ENCODE measurements around the gene MYL9. TPM values are rescaled to one million over a fixed set of nuclear protein-coding genes. Genes with fewer than 3 reads are reported as not detected.

Gene MYL9
- total RNA-seq, 1 donor from 2014 or later: 1,923 TPM

DNA sequence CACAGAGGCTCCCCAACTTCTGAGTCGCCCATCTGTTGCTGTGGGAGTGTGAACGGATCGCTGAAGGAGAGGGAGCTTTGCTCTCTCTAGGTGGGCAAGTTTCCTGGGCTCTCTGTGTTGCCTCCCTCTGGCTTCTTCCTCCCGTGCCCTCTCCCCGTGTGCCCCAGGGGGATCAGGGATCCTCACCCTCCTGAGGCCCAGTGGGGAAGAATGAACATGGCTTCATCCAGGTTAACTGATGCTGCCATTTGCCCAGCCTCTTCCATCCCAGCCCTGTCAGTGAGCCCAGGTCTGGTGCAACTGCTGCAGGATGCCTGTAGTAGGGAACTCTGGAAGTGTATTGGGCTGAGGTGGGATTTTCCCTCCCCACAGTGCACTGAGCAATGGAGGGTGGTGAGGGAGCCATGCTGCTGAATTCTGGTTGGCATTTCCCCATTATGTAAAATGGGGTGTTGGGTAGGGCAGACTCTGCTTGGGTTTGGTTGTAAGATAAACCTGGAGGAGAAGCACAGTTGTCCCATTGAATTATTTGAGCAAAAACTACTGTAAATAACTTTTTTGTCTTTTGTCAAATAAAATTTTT is 52.1 kb downstream of the MYL9 start:
- intact Hi-C loops (cut with DNase I): loop anchor here (5.0 kb wide), 1 partner anchor 36 kb away; no protein-coding TSS in a partner anchor
- ATAC-seq (no peak), DNase-seq (ENCODE audit: missing footprints) (no peak)

DNA sequence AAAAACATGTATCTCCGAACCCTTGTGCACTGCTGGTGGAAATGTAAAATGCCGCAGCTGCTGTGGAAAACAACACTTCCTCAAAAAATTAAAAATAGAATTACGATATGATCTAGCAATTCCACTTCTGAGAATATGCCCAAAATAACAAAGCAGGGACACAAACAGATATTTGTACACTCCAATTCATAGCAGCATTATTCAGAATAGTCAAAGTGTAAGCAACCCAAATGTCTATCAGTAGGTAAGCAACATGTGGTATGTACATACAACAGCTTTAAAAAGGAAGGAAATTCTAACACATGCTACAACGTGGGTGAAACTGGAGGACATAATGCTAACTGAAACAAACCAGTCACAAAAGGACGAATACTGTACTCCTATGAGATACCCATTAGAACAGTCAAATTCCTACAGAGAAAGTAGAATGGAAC is 58.6 kb downstream of the MYL9 start:
- DNase-seq (ENCODE audit: missing footprints): no peak
- intact Hi-C loops (cut with DNase I): loop anchor here (10.0 kb wide), 3 partner anchors 135 to 385 kb away; a partner anchor contains a TSS
- ATAC-seq: no peak

Other genes starting within 250 kb of the MYL9 start
- gene DLGAP4, start 235.2 kb upstream of the MYL9 start, total RNA-seq: 46.3 TPM
- gene TGIF2, start 32.1 kb downstream of the MYL9 start, total RNA-seq: 4.5 TPM
- gene RAB5IF, start 64.3 kb downstream of the MYL9 start, total RNA-seq: 65.4 TPM
- gene SLA2, start 104.7 kb downstream of the MYL9 start, total RNA-seq: 0.30 TPM
- 27.9 TPM for gene NDRG3, start 204.6 kb downstream of the MYL9 start, total RNA-seq
- gene DSN1, start 232.2 kb downstream of the MYL9 start, total RNA-seq: 4.4 TPM